HG03439 (cell line): ENCODE data around the gene GRK2.

Experiments
- ATAC-seq: cut with Tn5 transposase; IDR thresholded peaks from one replicate; pipeline ENCODE4 v1.9.1; 2021; ENCODE audit warnings: mild to moderate bottlenecking, moderate library complexity; ENCODE audit not compliant: unreplicated experiment

The GRK2 gene

DNA sequence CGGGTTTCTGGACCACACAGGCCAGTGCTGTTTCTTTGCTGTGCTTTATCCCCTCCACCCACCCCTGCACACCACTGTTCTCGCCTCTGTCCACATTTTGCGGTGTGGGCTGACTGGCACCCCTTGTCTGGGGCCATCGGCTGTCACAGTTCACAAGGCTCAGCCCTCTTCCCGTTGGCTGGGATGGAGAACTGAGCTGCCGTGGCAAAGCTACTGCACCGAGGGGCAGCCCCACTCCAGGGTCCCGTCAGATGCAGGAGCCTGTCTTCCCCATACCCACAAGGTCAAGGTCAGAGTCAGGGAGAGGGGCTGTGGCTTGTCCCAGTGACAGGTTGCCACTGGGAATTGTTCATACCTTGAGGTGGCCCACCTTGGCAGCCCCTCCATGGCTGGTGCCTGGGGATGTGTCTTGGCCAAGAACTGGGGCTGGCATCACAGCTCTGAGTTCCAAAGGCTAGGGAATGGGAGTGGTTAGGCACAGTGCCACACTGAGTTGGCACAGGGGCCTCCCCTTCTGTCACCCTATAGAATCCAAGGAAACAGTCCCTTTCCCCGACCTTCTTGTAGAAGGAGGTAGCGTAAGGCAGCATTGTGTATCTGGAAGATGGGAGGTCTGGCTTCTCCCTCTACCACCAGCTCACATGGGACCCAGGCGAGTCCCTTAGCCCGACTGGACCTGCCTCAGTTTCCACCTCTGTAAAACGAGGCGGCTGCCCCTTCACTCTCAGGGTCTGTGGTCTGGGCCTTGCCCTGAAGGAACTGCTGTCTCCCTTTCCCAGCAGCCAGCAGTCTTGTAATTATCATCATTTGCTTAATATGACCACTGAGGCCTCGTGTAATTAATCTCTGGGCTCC is 3.4 kb downstream of the GRK2 start:
- no peak for ATAC-seq

GRCh38 chr11:67270256-67271204 is 4.3 kb downstream of the GRK2 start:
- ATAC-seq = no peak

DNA sequence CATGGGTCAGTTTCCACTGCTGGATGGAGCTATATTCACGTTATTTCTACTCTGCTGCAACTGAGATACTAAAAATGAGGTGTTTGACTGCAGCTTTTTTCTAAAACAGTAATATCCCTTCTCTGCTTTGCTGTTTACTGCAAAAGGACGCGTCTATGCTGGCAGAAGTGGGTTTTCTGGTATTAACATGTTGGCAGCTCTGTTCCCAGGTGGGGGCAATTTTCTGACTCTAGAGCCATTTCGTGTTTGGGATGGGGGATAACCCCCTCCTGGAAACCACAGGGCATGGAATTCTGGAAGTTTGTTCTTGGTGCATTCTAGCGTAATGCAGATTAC is 4.9 kb downstream of the GRK2 start:
- ATAC-seq = no peak

- ATAC-seq = no peak
Observed at GRCh38 chr11:67271541-67272284, 5.4 kb downstream of the GRK2 start.

DNA sequence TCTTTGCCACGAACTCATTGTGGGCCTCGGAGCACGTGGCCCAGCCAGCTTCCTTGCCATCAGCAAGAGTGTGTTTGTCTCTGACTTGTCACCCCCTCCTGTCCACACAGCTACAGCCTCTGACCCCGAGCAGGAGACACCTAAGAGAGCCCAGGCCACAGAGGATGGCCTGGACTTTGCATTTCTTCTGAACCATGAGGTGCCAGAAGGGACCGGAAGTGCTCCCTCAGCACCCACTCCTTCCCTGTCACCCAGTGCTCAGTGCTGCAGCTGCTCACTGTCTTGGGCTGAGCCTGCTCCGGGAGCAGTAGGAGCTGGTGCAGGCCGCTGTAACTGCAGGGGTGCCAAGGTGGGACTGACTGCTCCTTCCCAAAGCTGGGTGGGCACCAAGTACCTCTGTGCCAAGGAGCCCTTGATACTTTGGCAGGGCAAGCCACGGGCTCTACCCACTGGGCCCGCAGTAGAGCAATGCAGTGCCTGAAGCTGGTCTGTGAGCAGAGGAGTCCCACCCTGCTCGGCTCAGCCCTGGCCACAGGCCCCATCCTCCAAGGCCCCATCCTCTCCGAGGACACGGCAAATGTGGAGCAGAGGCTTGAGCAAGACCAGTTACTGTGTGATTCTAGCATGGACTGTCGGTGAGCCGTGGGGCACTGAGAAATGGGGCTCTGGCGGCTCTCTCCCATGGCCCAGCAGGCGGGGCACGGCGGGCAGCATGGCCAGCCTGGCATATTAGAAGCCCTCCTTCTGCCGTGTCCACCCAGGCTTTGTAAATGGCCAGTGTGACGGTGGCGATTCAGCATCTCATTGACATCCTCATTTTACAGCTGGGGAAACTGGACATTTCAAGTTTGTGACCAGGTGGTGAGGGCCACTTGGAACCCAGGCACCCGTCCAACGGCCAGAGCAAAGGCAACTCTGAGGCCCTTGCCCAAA is 6.3 kb downstream of the GRK2 start:
- ATAC-seq = no peak

DNA sequence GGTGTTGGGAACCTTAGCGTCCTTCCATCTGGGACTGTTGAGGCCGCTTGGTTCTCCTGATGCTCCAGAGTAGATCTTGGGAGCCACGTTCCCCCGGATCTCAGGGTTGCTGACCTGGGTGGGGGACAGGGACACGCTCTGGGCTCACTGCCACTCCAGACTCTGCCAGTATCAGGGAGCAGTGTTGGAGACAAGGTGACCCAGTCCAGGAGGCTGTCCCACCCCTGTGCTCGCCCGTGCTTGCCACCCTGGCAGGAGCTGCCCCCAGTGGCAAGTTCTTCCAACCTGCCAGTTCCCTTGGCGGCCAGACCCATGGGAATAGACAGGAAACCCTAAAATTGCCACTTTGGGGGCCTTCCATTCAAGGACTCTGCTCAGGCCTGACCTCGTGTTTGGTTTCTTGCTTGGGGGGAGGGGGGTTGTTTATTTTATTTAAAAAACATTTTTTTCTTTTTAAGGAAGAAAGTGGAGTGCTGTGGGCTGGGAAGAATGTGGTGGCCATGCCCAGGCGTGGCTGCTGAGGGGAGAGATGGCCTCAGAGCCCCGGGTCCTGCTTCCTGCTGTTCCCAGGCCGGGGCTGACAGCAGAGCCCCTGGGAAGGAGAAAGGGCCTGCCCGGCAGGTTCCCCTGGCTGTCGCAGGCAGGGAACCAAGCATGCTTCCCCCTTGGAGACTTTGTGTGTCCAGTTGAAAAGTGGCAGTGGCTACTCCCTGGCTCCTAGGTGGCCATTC is 7.2 kb downstream of the GRK2 start:
- no peak for ATAC-seq

DNA sequence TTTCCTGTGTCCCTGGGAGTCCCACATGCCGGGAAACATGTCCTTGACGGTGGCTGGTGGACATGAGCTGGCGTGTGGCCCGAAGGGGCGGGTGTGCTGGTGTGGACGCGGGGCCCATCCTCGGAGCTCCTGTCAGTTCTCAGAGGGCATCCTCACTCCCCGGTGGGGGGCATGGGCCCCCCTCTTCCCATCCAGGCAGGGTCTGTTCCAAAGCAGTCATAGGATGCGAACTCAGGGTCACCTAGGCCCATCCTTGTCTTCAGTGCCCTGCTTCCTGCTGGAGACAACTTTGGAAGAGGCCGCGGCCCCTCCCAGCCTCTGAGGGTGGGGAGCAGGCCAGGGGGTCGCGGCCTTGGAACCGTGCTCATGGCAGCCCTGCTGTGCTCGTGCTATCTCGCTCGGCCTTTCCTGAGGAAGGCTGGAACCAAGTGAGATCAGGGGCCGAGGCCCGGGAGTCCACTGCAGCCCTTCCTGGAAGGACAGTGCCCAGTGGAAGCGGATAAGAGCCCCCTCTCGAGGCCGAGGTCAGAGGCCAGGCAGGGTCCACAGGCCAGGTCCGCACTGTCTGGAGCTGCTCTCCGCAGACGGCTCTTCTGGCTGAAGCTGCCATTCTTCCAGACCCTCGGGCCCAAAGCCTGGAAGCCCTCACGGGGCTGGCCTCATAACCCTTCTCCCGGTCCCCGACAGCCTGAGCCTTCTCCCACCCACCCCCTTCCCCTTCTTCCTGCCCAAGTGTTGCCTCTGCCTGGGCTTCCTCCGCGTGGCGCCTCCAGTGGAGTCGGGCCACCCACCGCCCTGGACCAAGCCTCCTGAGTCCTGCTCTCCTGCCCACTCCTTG is 8.7 kb downstream of the GRK2 start:
- ATAC-seq = no peak

- no peak for ATAC-seq
Observed at GRCh38 chr11:67275606-67276409, 9.5 kb downstream of the GRK2 start.

- no peak for ATAC-seq
Observed at GRCh38 chr11:67276781-67277230, 10.5 kb downstream of the GRK2 start.

- peak; percentile 57 for ATAC-seq
Observed at GRCh38 chr11:67277231-67277961, 11.1 kb downstream of the GRK2 start.

GRCh38 chr11:67278135-67278938 is 12.1 kb downstream of the GRK2 start:
- ATAC-seq = no peak

- no peak for ATAC-seq
Observed at GRCh38 chr11:67278939-67279588, 12.8 kb downstream of the GRK2 start.

GRCh38 chr11:67279589-67280340 is 13.5 kb downstream of the GRK2 start:
- ATAC-seq = no peak

DNA sequence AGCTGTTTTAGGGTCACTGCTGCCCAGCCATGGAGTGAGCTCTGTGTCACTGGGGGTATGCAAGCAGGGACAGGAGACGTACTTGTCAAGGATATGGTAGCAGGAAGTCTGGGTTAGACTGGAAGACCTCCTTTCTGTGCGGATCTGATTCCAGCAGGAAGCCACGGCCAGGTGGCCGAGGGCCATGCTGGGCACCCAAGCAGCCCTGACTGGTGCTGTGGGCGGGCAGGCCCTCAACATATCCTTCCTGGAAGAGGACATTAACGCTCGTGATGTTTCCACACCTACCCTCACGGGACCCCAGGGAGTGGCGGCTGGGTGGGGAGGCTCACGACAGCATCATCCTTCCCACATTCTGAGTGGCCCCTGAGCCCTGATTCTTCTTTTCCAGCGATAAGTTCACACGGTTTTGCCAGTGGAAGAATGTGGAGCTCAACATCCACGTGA is 14.1 kb downstream of the GRK2 start:
- ATAC-seq = no peak
